GM18511 (cell line): Measurements from ENCODE around the gene TIAL1.

Experiments used
- ATAC-seq: cut with Tn5 transposase; IDR thresholded peaks from one replicate; pipeline ENCODE4 v1.9.1; 2021; ENCODE audit warnings: mild to moderate bottlenecking, moderate library complexity; ENCODE audit not compliant: unreplicated experiment

TIAL1 gene

DNA sequence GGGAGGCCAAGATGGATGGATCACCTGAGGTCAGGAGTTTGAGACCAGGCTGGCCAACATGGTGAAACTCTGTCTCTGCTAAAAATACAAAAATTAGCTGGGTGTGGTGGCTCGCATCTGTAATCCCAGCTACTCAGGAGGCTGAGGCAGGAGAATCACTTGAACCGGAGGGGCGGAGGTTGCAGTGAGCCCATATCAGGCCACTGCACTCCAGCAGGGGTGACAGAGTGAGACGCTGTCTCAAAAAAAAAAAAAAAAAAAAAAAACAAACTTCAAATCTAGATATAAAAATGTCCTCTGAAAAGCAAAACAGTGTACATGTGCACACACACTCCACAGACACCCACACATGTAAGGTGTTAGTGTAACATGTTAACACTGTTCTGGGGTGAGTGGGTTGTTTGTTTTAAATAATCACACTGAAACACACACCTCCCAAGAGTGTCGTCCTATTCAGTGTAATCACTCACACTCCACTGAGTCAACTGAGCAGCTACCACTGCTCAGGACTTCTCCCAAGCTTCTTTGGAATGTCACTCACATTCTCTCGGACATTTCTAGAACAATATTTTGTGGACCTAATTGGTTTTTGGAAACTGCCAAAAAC is 41.5 kb downstream of the TIAL1 start:
- ATAC-seq = no peak

DNA sequence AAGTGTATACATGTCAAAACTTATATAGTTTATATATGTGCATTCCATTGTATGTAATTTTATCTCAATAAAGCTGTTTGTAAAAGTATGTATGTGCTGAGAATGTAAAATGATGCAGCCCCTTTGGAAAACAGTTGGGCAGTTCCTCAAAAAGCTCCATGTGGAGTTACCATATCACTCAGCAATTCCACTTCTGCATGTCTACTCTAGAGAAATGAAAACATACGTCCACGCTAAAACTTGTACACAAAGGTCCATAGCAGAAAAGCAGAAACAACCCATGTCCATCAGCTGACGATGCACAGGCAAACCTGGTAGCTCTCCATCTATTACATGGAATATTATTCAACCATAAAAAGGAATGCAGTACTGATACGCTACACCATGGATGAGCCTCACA is 45.9 kb downstream of the TIAL1 start:
- no peak for ATAC-seq

DNA sequence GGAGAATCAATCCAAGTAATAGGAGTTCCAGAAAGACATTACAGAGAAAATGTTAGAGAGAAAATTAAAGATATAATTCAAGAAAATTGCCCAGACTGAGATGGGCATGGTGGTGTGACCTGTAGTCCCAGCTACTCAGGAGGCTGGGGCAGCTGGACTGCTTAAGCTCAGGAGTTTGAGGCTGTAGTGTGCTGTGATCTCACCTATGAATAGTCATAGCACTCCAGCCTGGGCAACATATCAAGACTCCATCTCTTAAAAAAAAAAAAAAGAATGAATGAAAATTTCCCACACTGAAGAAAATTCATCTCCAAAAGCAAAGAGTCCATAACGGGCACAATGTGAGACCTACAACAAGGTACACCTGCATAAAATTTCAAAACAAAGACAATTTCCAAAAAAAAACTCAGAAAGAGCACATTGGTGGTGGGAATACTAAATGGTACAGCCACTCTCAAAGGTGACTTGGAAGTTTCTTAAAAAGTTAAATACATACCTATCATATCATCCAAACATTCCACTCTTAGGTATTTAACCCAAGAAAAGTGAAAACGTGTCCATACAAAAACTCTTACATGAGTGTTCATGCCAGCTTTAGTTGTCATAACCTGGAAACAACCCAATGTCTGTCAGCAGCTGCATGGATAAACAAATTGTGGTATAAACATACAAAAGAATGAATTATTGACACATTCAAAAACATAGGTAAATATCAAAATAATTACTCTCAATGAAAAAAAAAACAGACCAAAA is 47.3 kb downstream of the TIAL1 start:
- no peak for ATAC-seq

DNA sequence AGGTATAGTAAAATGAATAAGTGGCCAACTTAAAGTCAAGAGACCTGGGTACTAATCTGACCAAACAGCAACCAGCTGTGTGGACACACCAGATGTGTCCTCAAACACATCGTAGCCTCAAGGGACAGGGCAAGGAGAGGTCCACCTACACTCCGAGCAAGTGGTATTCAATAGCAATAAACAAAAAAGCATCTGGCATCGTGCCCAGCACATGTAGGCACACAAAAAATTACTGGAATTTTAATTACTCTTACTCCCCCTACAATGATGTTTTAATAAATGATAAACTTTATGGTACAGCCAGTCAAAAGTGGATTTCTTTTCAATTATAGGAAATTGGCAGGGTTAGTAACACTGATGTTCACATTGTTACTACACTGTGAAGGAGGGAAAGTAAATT is 50.8 kb downstream of the TIAL1 start:
- no peak for ATAC-seq

DNA sequence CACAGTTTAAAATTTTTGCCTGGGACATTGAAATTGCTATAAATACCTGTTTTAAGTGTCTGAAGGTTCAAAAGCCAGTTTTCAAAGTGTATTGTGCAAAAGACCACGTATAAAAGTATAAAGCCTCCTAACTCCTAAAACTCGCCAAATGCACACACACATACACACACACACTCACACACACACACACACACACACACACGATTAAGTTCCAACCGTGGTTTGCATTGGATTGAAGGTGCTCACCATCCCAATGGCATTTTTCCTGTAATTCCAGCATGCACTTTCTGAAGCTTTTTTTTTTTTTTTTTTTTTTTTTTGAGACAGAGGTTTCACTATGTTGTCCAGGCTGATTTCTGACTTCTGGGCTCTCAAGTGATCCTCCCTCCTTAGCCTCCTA is 51.5 kb downstream of the TIAL1 start:
- no peak for ATAC-seq

DNA sequence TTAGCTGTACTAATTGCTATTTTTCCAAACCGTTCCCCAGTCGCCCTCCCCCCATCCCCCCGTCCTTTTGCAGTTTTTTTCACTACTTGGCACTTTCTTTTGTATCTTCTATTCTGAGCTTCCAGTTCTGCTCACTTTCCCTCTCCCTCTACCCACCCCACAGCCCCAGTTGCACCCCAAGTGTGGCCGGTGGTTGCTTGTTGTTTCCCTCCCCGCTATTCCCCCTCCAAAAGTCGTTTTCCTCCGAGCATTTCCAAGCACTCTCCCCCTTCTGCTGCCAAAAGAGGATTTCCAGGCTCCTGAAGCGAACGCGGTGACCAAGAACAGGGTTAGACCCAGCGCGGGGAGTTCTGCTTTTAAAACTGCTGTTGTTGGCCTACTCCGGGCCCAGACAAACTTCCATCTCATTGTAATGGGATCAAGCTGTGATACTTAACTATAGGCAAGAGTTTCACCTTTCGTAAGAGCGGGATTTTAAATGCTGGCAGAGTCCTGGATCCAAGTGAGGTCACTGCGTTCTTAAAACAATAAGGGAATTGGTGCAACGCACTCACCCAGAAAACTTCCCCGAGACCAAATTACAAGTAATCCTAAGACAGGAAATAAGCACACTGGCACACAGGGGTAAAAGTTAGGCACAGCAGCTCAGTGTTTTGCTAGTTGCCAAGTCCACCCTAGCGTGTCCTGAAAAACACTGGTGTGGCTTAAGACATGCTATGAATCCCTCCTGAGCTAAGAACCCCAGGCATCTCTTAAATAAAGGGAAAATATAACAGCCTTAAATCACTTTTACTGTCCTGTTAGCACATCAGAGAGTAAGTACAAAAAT is 52.7 kb downstream of the TIAL1 start:
- ATAC-seq = no peak

DNA sequence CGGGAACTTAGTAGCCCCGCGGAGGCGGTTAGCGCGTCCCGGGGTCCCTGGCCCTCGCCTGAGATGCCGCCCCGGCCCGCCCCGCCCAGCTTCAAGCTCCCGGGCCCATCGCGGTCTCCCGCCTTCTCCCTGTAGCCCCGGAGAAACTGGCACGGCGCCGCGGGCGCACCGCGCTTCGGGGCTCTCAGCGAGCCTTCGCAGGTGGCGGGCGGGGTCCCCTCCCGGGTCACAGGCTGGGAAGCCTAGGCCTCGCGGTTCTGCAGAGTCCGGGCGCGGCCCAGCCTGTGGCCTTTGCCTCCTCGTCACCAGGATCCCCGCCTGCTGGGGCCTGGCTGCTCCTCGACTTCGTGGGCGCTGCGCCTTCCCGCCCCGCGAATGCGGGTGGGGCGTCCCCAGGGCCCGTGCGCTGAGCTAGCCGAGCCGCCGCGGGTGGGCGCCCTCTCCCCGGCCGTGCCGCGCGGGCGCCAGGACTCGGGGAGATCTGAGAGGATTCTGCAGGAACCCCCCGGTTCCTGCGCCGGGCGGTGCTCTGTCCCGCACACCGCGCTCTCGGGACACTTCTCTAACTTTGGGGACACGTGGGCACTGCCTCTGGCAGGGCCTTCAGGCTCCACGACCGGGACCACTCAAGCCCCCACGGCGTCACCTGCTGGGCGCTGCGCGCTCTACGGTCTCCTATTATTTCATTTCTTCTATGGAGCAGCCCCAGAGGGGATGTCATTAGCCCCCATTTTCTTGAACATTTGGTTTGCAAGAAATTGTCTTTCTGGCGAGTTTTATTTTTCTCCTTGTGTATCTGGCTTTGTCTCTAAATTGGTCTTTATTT is 53.6 kb downstream of the TIAL1 start:
- peak; percentile 52 for ATAC-seq

DNA sequence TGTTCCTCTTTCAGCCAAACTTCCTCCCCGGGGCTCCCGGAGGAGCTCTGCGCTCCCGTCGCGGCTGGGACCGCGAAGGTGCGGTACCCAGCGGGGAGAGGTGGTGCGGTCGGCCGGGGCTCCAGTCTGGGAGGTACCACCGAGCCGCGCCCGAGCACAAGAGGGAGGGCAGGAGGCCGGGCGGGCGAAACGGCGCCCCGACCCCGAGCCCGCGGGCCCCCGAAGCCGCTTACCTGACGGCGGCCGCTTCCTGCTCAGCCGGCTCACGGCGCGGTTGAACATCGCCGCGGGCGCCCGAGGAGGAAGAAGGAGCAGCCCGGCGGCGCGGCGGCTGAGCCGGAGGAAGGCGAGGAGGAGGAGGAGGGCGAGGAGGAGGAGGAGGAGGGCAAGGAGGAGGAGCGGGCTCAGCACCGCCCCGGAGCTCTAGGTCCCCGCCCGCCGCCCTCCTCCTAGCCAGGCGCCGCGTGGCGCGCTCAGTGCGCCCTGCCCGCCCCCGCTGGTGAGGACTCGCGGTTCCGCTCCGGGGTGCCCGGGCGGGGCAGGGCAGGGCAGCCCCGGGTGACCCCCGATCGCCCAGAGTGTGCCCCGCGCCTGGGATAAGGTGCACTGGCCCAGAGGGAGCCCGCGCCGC is 54.3 kb downstream of the TIAL1 start, which contains the start of gene RGS10:
Gene RGS10, minus strand, starts transcription at position 363 of the 631 bp plus-strand sequence. Its CDS starts 81 bp downstream, at position 282.
- peak; percentile 77 for ATAC-seq

DNA sequence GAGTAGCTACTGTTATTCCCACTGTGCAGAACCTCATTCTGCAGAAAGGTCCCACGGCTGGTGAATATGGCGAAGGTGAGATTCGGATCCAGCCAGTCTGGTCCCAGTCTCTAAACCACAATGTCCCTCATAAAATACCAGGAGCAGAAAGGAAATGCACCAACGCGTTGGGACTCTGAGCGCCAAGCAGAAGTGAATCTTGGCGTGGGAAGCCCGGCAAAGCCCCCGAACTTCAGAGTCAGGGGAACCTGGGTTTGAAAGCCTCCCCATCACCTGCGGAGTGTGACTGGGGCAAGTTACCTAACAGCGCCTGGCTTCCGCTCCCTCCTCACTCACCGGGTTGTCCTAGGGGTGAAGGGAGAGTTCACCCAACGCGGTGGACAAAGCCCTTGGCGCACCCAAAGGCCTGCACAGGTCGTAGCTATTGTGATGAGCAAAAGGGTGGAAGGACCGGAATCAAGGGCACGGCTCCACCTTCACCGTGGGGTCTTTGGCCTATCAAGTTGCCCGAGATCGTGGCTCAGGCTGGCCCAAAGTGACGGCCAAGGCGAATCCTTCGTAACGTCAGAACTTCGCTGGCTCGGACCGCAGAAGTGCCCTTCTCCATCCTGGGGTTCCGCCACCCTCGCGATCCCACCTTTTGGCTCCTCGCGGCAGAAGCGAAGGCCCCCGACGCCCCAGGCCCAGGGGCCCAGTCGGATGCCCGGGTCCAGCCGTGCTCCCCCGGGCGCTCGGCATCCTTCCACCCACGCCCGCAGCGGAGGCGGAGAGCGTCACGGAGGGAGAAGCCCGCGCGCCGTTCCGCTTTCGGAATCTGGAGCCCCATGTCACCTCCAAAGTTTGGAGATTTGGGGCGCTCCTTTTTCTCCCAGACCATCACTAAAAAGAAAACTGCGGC is 55.1 kb downstream of the TIAL1 start:
- ATAC-seq = peak; percentile 20

DNA sequence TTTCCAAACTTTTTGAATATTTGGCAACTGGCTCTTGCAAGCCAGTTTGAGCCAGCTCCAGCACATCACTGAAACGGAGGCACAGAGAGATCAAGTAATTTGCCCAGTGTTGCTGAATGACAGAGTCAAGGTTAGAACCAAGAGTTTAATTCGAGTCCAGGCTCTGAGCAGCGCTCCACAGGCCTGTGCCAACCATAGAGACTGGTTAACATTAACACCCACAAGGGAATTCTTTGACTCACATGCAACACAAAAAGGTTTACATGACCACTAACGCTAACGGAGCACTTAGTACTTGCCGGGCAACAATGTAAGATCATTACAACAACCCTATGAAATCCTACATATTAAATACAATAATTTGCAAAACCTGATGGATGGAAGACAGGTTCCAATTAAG is 55.7 kb downstream of the TIAL1 start:
- no peak for ATAC-seq

DNA sequence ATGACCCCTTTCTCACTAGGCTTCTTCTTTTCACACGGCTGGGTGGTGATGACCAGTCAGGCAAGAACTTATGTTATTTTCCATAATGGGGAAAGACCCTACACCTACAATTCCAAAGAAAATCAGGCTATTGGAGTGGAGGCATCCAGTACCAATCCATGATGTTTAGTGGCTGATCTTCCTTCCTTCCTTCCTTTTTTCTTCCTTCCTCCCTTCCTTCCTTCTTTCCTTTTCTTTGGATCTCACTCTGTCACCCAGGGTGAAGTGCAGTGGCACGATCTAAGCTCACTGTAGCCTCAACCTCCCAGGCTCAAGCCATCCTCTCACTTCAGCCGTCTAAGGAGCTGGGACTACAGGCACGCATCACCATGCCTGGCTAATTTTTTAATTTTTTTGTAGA is 56.7 kb downstream of the TIAL1 start:
- no peak for ATAC-seq

DNA sequence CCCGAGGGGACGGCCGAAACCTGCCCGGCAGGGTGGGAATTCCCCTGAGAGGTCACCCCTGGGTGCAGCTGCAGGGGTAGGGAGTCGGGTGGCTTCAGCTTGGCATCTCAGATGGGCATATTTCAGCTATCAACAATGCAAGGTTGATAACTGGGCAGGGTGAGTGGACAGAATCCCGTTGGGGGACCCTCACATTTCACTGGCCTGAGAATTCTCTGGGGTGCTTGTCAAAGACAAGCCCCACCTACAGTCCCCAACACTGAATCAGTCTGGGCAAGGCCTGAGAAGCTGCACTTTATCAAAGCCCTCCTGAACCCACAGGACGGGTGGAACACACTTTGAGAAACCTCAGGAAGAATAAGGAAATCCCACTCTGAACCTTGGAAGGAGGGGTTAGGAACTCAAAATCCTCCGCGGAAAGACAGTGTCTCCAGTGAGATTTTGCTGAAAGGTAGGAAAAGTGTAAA is 57.4 kb downstream of the TIAL1 start:
- ATAC-seq = no peak

DNA sequence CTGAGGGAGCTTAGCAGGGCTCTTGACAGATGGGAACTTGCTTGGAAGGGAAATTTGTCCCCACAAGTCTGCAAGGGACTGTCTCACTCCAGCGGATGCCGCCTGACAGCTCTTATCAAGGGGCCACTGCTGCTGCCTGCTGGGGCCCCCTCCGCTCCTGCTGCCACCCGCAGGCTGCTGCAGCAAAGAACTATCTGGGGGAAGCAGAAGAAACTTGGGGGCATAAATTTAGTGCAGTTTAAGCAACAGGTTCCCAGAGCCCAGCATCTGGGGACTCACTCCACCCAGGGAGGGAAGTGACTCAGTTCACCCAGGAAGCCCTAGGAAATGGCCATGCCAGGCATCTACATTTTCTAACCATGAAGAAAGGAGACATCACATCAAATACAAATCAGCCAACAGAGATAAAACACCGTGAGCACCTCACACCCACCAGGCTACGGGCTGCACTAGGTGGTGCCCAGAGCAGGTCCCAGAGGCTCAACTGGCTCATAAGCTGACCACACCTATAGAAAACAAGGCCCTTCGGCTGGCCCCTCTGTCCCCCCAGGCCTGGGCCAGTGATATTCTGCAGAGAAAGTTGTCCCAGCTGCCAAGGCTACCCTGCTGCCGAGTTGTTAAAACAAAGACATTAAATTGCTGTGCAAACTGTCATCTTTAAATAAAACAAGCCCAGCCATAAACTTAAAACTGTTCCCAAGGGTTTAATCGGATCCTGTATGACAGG is 58.0 kb downstream of the TIAL1 start:
- no peak for ATAC-seq

DNA sequence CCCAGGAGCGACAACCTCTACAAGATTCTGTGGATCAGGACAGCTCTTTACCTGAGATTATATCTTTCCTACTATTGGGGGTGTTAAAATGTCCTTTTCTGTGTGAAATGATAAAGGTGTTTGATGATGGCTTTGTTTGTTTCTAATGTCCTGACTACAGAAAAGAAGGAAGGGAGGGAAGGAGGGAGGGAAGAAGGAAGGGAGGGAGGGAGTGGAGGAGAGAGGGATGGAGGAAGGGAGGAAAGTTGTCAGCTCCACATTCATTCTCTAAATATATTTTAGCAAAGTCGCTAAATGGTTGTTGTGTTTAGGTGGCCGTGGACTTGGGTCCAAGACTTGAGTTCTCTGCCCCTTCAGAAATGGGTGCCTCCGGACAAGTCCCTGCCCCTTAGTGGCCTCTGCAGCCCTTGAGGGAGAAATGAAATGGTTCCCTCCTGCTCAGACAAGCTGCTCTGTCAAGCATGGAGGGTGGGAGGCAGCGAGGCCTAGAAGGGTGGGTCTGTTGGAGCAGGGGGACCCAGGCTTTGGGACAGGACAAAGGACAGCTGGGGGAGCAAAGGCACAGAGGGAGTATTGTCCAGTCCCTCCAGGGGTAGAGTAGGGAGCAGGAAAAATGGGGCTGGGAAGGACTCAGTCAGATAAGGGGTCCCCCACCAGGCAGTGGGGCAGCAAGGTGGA is 58.7 kb downstream of the TIAL1 start:
- no peak for ATAC-seq

DNA sequence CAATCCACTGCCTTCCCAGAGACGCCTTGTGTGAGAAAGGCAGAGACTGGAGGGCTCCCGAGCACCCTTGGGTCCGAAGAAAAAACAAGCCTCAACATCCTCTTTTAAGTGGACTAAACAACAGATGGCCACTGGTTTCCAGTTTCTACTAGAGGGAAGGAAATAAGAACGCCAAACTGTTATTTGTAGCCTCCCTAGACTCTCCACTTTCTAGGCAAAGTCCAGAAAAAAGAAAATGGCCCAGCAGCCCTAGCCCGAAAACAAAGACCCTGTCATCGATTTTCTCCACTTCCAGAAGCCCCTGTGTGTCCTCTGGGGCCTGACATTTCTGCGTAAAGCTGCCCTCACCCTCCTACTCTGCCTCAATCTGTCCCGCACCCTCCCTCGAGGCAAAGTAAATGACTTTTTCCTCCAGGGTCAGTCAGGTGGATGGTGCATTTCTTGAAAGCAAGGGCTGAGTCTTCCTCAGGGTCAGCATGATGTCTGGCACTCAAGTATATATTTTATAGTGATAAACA is 60.2 kb downstream of the TIAL1 start:
- no peak for ATAC-seq

DNA sequence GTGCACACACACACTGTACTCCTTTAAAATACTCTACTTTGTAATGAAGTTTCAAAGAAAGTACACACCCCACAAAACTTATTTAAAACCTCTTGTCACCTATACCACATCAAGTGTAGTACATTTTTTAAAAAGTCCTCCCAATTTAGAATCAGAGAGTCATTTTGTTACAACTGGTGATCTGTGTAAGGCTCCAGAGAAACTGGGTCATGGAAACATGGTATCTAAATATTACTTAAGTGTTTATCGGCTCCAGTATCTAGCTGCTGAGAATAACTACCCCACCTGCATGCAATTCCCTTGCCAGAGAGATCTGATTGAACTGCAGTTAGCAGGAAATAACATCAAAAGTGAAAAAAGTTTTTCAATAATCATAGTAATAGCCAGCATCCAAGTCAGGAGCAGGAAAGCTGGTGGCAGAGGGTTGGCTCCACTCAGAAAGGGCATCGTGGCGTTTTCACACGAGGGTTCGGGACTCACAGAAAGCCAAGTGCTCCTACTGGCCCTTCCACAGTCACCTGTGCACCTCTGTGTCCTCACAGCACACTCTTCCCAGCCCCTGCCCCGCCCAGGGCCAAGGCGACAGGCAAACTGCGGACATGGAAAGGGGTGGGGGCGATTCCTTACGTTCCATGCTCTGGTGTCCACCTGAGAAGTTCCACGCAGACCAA is 60.8 kb downstream of the TIAL1 start:
- ATAC-seq = no peak

DNA sequence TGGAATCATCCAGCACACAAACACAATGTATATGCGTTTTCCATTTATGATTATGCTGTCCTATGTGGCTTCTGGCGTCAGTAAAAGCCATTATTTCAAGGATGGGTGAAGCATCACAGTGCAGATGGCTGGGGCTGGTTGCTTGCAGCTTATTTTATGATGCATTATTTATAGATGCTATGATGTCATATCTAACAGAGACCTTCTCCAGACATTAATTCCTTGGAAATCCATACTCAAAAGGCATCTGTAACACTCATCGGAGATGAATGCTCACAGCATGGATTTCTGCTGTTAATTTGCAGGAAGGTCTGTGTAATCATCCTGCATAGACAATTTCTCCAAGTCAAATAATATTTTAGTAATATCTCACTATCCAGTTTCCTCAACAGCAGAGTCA is 61.5 kb downstream of the TIAL1 start:
- ATAC-seq = no peak
